ENCODE results near the gene SOX6. TPM values are rescaled to one million over a fixed set of nuclear protein-coding genes. Genes with fewer than 3 reads are reported as not detected.

SOX6 gene
- total and polyA plus RNA-seq, 12 donors: 0.71 to 13.9 (median 6.7) TPM

GRCh38 chr11:15957234-15957633 lies 399.1 kb downstream of the SOX6 start:
- intact Hi-C loops (cut with DNase I): no loop called here
- Histone ChIP-seq H3K4me1 (replicated peaks in 1 of 2) (no peaks in the 10 kb centered on the region), H3K27ac (no peak overlapping the region), H3K9me3 (replicated peaks in 1 of 3) (no peaks in the 10 kb centered on the region), H3K4me3 (no peak overlapping the region), H3K27me3 (no peaks in the 10 kb centered on the region), H3K36me3 (replicated peaks in 1 of 2) (no peaks in the 10 kb centered on the region)
- TF ChIP-seq POLR2A (IDR thresholded peaks at IDR 0.05): no peak
- TF ChIP-seq CTCF (IDR thresholded peaks at IDR 0.05): no peak
- 7 to 95% (median 93%) methylated on average over 2 of the region's 2 CpGs for WGBS, 4 donors
- no peak for DNase-seq

GRCh38 chr11:15956302-15956701 lies 400.0 kb downstream of the SOX6 start:
- DNase-seq: no peak

GRCh38 chr11:15955595-15955994 lies 400.8 kb downstream of the SOX6 start:
- Histone ChIP-seq H3K4me1 (replicated peaks in 1 of 2) (no peaks in the 10 kb centered on the region), H3K27me3 (no peaks in the 10 kb centered on the region), H3K9me3 (replicated peaks in 1 of 3) (no peaks in the 10 kb centered on the region), H3K36me3 (replicated peaks in 1 of 2) (no peaks in the 10 kb centered on the region), H3K27ac (no peak overlapping the region), H3K4me3 (no peak overlapping the region)
- intact Hi-C loops (cut with DNase I): no loop called here
- 34 to 78% (median 75%) methylated on average over 2 of the region's 2 CpGs for WGBS, 4 donors
- no peak for DNase-seq
- TF ChIP-seq CTCF (IDR thresholded peaks at IDR 0.05) (no peak), POLR2A (IDR thresholded peaks at IDR 0.05) (no peak)

More at GRCh38 chr11:15956302-15956701, 400.0 kb downstream of the SOX6 start:
- Histone ChIP-seq H3K27ac (no peak overlapping the region), H3K36me3 (replicated peaks in 1 of 2) (no peaks in the 10 kb centered on the region), H3K9me3 (replicated peaks in 1 of 3) (no peaks in the 10 kb centered on the region), H3K4me1 (replicated peaks in 1 of 2) (no peaks in the 10 kb centered on the region), H3K27me3 (no peaks in the 10 kb centered on the region), H3K4me3 (no peak overlapping the region)
- 90 to 96% (median 91%) methylated on average over 3 of the region's 3 CpGs for WGBS, 4 donors
- no peak for TF ChIP-seq CTCF (IDR thresholded peaks at IDR 0.05)
- intact Hi-C loops (cut with DNase I): no loop called here

- Histone ChIP-seq H3K4me1 (replicated peaks in 1 of 2) (no peaks in the 10 kb centered on the region), H3K4me3 (no peak overlapping the region), H3K27ac (no peak overlapping the region), H3K27me3 (no peaks in the 10 kb centered on the region), H3K9me3 (replicated peaks in 1 of 3) (peaks cover 0 to 3% (median 0%) of the 10 kb centered on the region in 3 donors), H3K36me3 (replicated peaks in 1 of 2) (no peaks in the 10 kb centered on the region)
- DNase-seq: no peak
- intact Hi-C loops (cut with DNase I): no loop called here
- TF ChIP-seq CTCF (IDR thresholded peaks at IDR 0.05) (no peak), POLR2A (IDR thresholded peaks at IDR 0.05) (no peak)
- WGBS, 4 donors: 87 to 91% (median 90%) methylated on average over 9 of the region's 9 CpGs
Observed at GRCh38 chr11:15947681-15948648, 408.4 kb downstream of the SOX6 start.
